ENCODE results near the gene RGS3. TPM values are rescaled to one million over a fixed set of nuclear protein-coding genes. Genes with fewer than 3 reads are reported as not detected.
A peak's percentile ranks its signal among the peaks of the same experiment; 100 is the strongest.

RGS3 gene
- total RNA-seq, 1 donor: 77.4 TPM

DNA sequence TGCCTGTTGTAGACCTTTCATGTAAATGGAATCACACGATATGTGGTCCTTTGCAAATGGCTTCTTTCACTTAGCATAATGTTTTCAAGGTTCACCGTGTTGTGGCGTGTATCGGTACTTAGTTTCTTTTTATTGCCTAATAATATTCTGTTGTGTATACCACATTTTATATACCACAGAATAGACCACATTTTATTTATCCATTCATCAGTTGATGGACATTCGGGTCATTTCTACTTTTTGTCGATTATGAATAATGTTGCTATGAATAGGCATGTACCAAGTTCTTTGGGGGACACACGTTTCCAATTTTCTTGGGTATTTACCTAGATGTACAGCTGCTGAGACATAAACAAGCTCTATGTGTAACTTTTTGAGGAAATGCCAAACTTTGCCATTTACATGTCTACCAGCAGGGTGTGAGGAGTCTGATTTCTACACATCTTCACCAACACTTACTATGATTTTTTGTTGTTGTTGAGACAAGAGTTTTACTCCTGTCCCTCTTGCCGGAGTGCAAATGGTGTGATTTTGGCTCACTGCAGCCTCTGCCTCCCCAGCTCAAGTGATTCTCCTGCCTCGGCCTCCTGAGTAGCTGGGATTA lies 144.7 kb downstream of the RGS3 start:
- DNase-seq (ENCODE audit: insufficient read length, low spot score, missing footprints): no peak
- no peak overlapping the region for H3K4me3 ChIP-seq (ENCODE audit: insufficient read depth, low read length)
- TF ChIP-seq CTCF (IDR thresholded peaks at IDR 0.05; ENCODE audit: extremely low read depth, low read depth, low read length): no peak

DNA sequence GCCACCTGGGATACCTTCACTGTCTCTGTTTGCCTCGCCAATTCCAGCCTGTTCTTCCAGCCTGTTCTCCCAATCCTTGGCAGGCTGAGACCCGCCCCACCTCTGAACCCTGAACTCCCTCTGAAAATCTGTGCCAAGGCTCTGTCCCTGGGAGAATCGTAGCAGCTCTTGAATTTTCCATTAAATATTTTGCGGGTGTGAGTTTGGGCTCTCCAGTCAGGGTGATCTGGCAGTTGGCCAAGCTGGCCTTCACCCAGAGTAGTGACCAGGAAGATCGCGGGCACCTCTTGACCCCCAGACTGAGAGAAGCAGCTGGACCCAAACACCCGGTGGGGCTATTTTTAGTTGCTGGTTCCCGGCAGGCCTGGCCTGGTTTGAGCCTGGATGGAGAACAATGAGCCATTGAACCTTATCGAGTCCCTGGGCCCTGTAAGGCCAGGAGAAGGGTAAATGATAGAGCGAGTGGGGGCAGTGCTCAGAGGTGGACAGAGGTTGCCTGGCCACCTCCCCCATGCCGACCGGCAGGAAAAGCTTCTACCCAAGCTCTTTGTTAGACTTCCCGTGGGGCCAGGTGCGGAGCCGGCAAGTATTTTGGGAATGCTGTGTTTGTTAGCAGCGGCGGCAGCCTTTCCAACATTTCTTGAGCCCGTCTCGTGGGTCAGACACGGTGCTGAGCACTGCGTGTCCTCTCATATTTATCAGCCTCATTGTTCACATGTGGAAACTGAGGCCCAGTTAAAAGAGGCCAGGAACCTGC lies 146.2 kb downstream of the RGS3 start:
- Histone ChIP-seq H3K4me1 (ENCODE audit: insufficient read depth, low read length) (peaks cover 14% of the 10 kb centered on the region), H3K27ac (ENCODE audit: low read depth, low read length) (no peak overlapping the region), H3K4me2 (ENCODE audit: insufficient read depth, low read length) (no peak overlapping the region), H3K79me2 (ENCODE audit: insufficient read depth, low read length) (no peaks in the 10 kb centered on the region), H2AFZ (ENCODE audit: low read length) (peak overlapping the region; percentile 31), H3K9me3 (ENCODE audit: low read depth, low read length) (no peaks in the 10 kb centered on the region), H3K36me3 (ENCODE audit: insufficient read depth, low read length) (no peaks in the 10 kb centered on the region), H3K4me3 (ENCODE audit: insufficient read depth, low read length) (no peak overlapping the region), H4K20me1 (ENCODE audit: insufficient read depth, low read length) (no peaks in the 10 kb centered on the region), H3K27me3 (ENCODE audit: insufficient read depth, low read length) (no peaks in the 10 kb centered on the region)
- no peak for TF ChIP-seq CTCF (IDR thresholded peaks at IDR 0.05; ENCODE audit: extremely low read depth, low read depth, low read length)
- DNase-seq (ENCODE audit: insufficient read length, low spot score, missing footprints): peak; percentile 6

More for the DNA sequence above, 144.7 kb downstream of the RGS3 start:
- no peaks in the 10 kb centered on the region for H3K9me3 ChIP-seq (ENCODE audit: low read depth, low read length)
- H3K36me3 ChIP-seq (ENCODE audit: insufficient read depth, low read length): no peaks in the 10 kb centered on the region
- H3K4me2 ChIP-seq (ENCODE audit: insufficient read depth, low read length): no peak overlapping the region
- no peaks in the 10 kb centered on the region for H4K20me1 ChIP-seq (ENCODE audit: insufficient read depth, low read length)
- no peaks in the 10 kb centered on the region for H3K27me3 ChIP-seq (ENCODE audit: insufficient read depth, low read length)
- H3K27ac ChIP-seq (ENCODE audit: low read depth, low read length): no peak overlapping the region
- H3K79me2 ChIP-seq (ENCODE audit: insufficient read depth, low read length): no peaks in the 10 kb centered on the region
- peaks cover 8% of the 10 kb centered on the region for H3K4me1 ChIP-seq (ENCODE audit: insufficient read depth, low read length)
- H2AFZ ChIP-seq (ENCODE audit: low read length): no peak overlapping the region

DNA sequence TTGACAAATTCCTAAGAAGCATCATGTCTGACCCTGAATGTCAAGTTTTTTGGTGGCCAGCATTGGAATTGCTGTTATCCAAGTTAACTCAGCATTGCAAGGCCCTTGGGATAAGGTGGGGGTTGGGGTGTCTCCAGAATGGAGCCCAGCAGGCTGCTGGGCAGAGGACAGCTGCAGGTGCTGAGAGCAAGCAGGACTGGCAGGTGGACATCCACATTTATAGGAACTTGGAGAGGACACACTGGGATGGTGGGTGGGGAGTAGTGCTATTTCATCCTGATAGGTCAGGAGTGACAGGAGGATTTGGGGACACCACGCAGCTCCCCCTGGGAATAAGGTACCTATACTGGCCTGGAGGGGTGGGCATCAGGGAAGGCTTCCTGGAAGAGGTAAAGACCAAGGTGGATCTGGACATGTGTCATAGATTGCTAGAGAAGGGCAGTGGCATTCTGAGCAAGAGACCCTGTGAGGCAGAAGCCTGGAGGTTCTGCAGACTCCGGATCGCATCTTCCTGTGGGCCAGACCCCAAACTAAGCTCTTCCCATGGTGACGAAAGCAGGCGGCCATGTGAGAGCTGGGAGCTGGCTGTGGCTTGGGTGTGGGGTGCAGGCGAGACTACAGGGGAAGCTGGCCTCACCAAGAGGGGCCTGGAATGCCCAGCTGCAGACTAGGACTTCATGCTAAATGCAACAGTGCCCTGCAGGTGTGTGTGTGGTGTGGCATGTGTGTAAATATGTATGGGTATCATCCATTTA lies 148.1 kb downstream of the RGS3 start:
- Histone ChIP-seq H3K27me3 (ENCODE audit: insufficient read depth, low read length) (no peaks in the 10 kb centered on the region), H3K36me3 (ENCODE audit: insufficient read depth, low read length) (no peaks in the 10 kb centered on the region), H3K79me2 (ENCODE audit: insufficient read depth, low read length) (no peaks in the 10 kb centered on the region), H3K27ac (ENCODE audit: low read depth, low read length) (no peak overlapping the region), H3K4me2 (ENCODE audit: insufficient read depth, low read length) (no peak overlapping the region), H2AFZ (ENCODE audit: low read length) (no peak overlapping the region), H3K4me3 (ENCODE audit: insufficient read depth, low read length) (no peak overlapping the region), H3K4me1 (ENCODE audit: insufficient read depth, low read length) (peaks cover 29% of the 10 kb centered on the region), H4K20me1 (ENCODE audit: insufficient read depth, low read length) (no peaks in the 10 kb centered on the region), H3K9me3 (ENCODE audit: low read depth, low read length) (no peaks in the 10 kb centered on the region)
- TF ChIP-seq CTCF (IDR thresholded peaks at IDR 0.05; ENCODE audit: extremely low read depth, low read depth, low read length): no peak
- no peak for DNase-seq (ENCODE audit: insufficient read length, low spot score, missing footprints)

All from osteoblast (primary cell).